HG03064 (cell line): Measurements from ENCODE around the gene DEFB123.

ENCODE experiments used
- ATAC-seq: cut with Tn5 transposase; IDR thresholded peaks from one replicate; pipeline ENCODE4 v1.9.1; 2021; ENCODE audit warnings: low read depth; ENCODE audit not compliant: unreplicated experiment

The DEFB123 gene

GRCh38 chr20:31473331-31474096 lies 33.1 kb downstream of the DEFB123 start:
- ATAC-seq: no peak

- no peak for ATAC-seq
Observed at GRCh38 chr20:31474097-31474436, 33.6 kb downstream of the DEFB123 start.

DNA sequence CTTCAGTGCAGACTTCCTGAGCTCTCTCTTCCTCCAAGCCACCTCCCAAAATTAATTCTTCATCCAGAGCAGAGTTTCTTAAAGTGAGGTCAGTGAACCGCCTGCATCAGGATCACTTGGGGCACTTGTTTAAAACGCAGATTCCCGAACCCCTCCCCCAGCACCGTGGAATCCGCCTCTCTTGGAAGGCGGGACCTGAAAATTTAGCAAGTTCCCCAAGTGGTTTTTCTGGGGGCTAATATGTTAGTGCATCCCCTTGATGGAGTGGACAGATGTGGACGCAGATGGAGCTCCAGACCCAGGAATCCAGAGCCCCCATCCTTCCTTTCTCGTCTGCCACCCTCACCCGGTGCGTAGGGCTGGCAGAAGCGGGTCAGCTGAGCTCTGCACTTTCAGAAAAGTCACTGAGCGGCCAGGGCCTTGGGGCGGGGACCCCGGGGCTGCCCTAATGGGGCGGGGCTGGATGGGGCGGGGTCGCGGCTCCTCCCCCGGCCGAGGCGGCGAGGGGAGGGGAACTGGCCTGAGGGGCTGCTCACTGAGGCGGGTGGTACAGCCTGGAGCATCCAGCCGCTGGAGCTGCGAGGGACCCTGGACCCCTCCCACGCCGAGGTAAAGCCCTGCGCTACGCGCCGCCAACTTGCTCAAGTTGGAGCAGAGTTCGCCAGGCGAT lies 34.5 kb downstream of the DEFB123 start, which contains the start of the genes DEFB124 and REM1:
Gene DEFB124 (minus strand): TSS at position 370 of the 670 bp plus-strand sequence. CDS start 2,114 bp downstream, outside the sequence.
Gene REM1 (plus strand): TSS at position 531 of the 670 bp plus-strand sequence. CDS start 1,158 bp downstream, outside the sequence.
- ATAC-seq: no peak

GRCh38 chr20:31475472-31476293 lies 35.3 kb downstream of the DEFB123 start:
- no peak for ATAC-seq

- ATAC-seq: no peak
Observed at GRCh38 chr20:31476294-31476585, 35.8 kb downstream of the DEFB123 start.

GRCh38 chr20:31476643-31477215 lies 36.3 kb downstream of the DEFB123 start:
- no peak for ATAC-seq

- no peak for ATAC-seq
Observed at GRCh38 chr20:31484001-31484400, 43.6 kb downstream of the DEFB123 start.

- no peak for ATAC-seq
Observed at GRCh38 chr20:31485450-31486339, 45.3 kb downstream of the DEFB123 start.

GRCh38 chr20:31488115-31488514 lies 47.7 kb downstream of the DEFB123 start:
- ATAC-seq: no peak

GRCh38 chr20:31489152-31489551 lies 48.7 kb downstream of the DEFB123 start:
- no peak for ATAC-seq

DNA sequence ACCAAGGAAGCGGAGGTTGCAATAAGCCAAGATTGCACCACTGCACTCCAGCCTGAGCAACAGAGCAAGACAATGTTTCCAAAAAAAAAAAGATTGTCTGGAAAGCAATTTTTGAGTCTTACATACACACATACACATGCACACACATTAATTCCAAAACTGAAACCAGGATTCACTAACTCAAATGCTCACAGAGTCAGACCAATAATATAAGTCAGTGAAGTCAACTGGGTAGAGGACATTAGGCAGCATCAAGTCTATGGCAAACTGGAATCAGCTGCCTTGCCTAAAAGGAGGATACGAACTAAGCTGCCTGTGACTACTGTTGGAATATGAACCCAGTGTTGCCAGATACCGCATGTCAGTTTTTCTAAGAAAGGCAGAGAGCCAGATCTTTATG lies 50.3 kb downstream of the DEFB123 start:
- no peak for ATAC-seq

DNA sequence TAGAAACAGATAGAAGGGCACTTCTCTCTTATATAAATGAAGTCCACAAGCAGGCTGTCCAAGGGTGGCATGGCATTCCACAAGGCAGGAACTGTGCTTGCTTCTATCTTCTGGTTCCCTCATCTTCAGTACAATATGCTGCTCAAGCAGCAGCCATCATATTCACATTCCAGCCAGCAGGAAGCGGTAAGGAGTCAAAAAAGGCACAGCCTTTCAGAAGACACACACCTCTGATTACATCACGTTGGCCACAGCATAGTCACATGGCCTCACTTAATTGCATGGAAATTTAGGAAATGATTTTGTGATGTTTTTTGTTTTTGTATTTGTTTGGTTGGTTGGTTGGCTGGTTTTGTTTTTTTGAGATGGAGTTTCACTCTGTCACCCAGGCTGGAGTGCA lies 53.7 kb downstream of the DEFB123 start:
- ATAC-seq: no peak

DNA sequence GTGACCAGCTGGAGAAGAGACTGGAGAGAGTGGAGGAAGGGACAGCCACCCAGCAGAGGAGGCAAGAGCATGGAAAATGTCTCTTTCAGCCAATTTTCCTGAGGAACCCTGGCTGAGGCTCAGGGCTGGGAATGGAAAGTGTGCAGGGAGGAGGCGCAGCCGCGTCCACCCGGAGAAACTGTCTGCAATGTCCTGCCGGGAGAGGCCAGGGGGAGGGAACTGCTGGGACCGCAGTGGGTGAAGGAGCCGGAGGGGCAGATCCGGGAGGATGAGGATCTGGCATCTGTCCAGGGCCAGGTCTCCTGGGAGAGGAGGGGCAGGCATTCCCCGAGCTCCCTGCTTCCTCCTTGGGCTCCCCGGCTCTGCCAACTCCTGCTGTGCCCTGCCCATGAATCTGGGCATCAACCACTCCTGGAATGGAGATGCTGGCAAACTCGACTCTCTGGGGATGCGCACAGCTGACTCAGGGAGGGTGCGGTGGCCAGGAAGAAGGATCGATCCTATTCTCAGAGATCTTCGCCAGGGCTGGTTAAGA lies 56.4 kb downstream of the DEFB123 start:
- no peak for ATAC-seq

DNA sequence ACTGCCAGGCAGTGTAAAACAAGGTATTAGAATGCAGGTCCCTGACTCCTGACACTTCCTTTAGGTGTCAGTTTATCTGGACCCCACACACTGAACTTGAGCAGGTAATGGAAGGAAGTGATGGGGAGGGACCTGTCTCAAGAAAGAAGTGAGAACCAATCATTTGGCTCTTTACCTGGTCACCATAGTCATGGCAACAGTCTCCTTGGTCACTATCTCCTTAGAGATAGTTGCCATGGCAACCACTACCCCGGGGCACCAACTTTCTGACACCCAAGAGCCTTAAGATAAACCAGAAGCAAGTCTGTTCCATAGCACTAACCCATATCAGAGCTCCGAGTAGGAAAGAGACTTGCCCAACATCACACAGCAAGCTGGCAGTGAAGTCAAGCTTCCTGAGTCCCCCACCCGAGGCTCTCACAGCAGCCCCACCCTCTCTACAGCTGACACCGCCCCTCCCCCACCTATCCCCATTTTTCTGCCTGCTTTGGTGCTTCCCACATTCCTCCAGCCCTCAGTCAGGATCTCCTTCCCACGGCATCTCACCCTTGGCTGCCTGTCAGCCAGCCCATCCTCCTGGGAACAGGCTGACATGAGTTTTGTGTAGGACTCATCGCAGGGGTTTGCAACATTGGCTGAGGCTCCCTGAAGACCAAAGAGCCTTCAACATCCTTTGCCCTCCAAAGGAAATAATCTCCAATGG lies 57.6 kb downstream of the DEFB123 start:
- ATAC-seq: no peak
